GM12892 (cell line): ENCODE data around the gene ADRA2C.

ENCODE experiments used
- POLR2A ChIP-seq: IDR thresholded peaks from 2 replicates; pipeline ENCODE4 v1.6.1; 2011; ENCODE audit warnings: low read depth, low read length, control low read depth
- POLR2AphosphoS5 ChIP-seq: IDR thresholded peaks from 2 replicates; pipeline ENCODE4 v1.6.1; 2011; ENCODE audit warnings: low read depth, low read length, control low read depth
- TAF1 ChIP-seq: IDR thresholded peaks from 2 replicates; pipeline ENCODE4 v1.6.1; 2011; ENCODE audit warnings: low read depth, mild to moderate bottlenecking, control low read depth, low read length, borderline replicate concordance

DNA sequence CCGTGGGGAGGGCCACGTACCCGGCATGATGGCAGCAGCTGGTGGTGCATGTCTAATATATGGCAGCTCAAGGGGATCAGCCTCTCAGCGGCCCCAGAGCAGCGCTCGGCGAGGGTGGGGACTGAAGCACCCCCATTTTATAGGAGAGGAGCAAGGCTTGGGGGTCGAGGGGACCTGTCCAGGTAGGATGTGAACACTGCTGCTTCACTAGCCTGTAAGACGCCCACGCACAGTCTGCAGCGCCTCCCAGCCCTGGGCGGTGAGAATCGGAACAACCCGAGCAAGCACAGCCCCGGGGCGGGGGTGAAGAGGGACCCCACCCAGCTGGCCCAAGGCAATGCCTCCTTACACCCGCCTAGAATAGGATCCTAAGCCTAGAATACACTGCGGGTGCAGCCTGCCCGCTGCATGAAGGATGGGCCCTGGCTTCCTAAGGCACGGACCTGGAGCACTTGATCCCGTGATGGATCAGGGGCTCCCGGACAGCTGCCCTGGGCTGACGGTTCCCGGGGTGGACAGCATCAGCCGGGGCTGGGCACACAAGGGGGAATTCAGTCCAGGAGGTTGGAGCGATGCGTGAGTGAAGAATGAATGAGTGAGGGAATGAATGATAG is 17.6 kb downstream of the ADRA2C start:
- TF ChIP-seq POLR2A (no peak), POLR2AphosphoS5 (no peak), TAF1 (no peak)
